HepG2 (cell line): ENCODE results near the gene ASPRV1. TPM values are rescaled to one million over a fixed set of nuclear protein-coding genes. Genes with fewer than 3 reads are reported as not detected.

Experiments
- CHCHD3 ChIP-seq: sonication (generic); formaldehyde crosslinking; IDR thresholded peaks from 2 replicates; pipeline ENCODE4 v1.8.0; 2022; ENCODE audit warnings: mild to moderate bottlenecking, missing genetic modification reagents, moderate library complexity
- DRAP1 ChIP-seq: IDR thresholded peaks from 2 replicates; pipeline ENCODE4 v1.6.1; 2016; ENCODE audit warnings: missing genetic modification reagents, missing compliant biosample characterization
- IRF1 ChIP-seq: sonication (generic); formaldehyde crosslinking; IDR thresholded peaks from 2 replicates; pipeline ENCODE4 v1.4.0; 2020; ENCODE audit warnings: low read depth, mild to moderate bottlenecking, missing genetic modification reagents
- JUNB ChIP-seq: sonication (generic); formaldehyde crosslinking; IDR thresholded peaks from 2 replicates; pipeline ENCODE4 v1.8.0; 2022; ENCODE audit warnings: missing genetic modification reagents, mild to moderate bottlenecking, borderline replicate concordance
- KLF15 ChIP-seq: sonication (generic); formaldehyde crosslinking; IDR thresholded peaks from 2 replicates; pipeline ENCODE4 v1.8.1; 2023; ENCODE audit warnings: borderline replicate concordance, mild to moderate bottlenecking, inconsistent platforms, missing genetic modification reagents, mixed read lengths
- MAX ChIP-seq: IDR thresholded peaks from 2 replicates; pipeline ENCODE4 v1.6.1; 2012; ENCODE audit warnings: inconsistent platforms
- PRDM15 ChIP-seq: sonication (generic); formaldehyde crosslinking; IDR thresholded peaks from 2 replicates; pipeline ENCODE4 v1.4.0; 2020; ENCODE audit warnings: missing genetic modification reagents
- PRMT3 ChIP-seq: sonication (generic); formaldehyde crosslinking; IDR thresholded peaks from 2 replicates; pipeline ENCODE4 v1.8.1; 2022; ENCODE audit warnings: low read depth, mild to moderate bottlenecking, moderate library complexity, missing genetic modification reagents, borderline replicate concordance
- RCOR2 ChIP-seq: IDR thresholded peaks from 2 replicates; pipeline ENCODE4 v1.6.1; 2016; ENCODE audit warnings: missing biosample characterization, missing genetic modification reagents
- UBTF ChIP-seq: sonication (generic); formaldehyde crosslinking; IDR thresholded peaks from 2 replicates; pipeline ENCODE4 v1.4.0; 2020; ENCODE audit warnings: mild to moderate bottlenecking, missing genetic modification reagents
- ZFP36L1 ChIP-seq: sonication (generic); formaldehyde crosslinking; IDR thresholded peaks from 2 replicates; pipeline ENCODE4 v1.8.0; 2022; ENCODE audit warnings: mild to moderate bottlenecking, missing genetic modification reagents, moderate library complexity
- ZNF12 ChIP-seq: sonication (generic); formaldehyde crosslinking; IDR thresholded peaks from 2 replicates; pipeline ENCODE4 v1.5.0; 2020; ENCODE audit warnings: missing genetic modification reagents
- ZNF326 ChIP-seq: sonication (generic); formaldehyde crosslinking; IDR thresholded peaks from 2 replicates; pipeline ENCODE4 v1.4.0; 2020; ENCODE audit warnings: missing genetic modification reagents, borderline replicate concordance
- ZNF430 ChIP-seq: sonication (generic); formaldehyde crosslinking; IDR thresholded peaks from 2 replicates; pipeline ENCODE4 v1.9.0; 2021; ENCODE audit warnings: mild to moderate bottlenecking, missing genetic modification reagents
- ZNF781 ChIP-seq: sonication (generic); formaldehyde crosslinking; IDR thresholded peaks from 2 replicates; pipeline ENCODE4 v1.5.1; 2020; ENCODE audit warnings: borderline replicate concordance, mild to moderate bottlenecking, missing genetic modification reagents; ENCODE audit errors: not compliant biosample characterization
- polyA plus RNA-seq, 8 experiments: library from polyadenylated mRNA; depleted of rRNA in 3 of 8; stranded (reverse) in 7 of 8; unstranded in 1 of 8; fragments of >200 nt; fragmentation: Illumina TruSeq in 4 of 8; extraction: Trizol in 4 of 8; gene quantifications; 2 replicates each; pipeline versions ENCODE4 v1.2.1 to v1.2.3, GENCODE V29; 2011 to 2016; ENCODE audit warnings: low read depth in 4 of 8, missing spikeins in 1 of 8, mixed read lengths in 1 of 8; ENCODE audit not compliant: insufficient read depth in 1 of 8
- total RNA-seq, 5 experiments: library from RNA; depleted of rRNA; stranded (reverse); fragments of >200 nt; fragmentation: Illumina TruSeq; extraction: Trizol; gene quantifications; 2 replicates each; pipeline ENCODE4 v1.2.3, GENCODE V29; 2016; ENCODE audit warnings: low read depth in 1 of 5
- TF ChIP-seq, protein P1 (sequence below): fragments of 450-650 bp; IDR thresholded peaks from 2 replicates; pipeline ENCODE4 v1.6.1; 2016
- TF ChIP-seq, protein P2 (sequence below): sonication (generic); formaldehyde crosslinking; IDR thresholded peaks from 2 replicates; pipeline ENCODE4 v1.8.1; 2023; ENCODE audit warnings: mild to moderate bottlenecking, missing genetic modification reagents

ASPRV1 gene
- total and polyA plus RNA-seq, 2 of the 13 experiments (the other 11 are each of a cell fraction or from before 2014, with no cell fraction given) = 0.40 to 0.48 TPM

DNA sequence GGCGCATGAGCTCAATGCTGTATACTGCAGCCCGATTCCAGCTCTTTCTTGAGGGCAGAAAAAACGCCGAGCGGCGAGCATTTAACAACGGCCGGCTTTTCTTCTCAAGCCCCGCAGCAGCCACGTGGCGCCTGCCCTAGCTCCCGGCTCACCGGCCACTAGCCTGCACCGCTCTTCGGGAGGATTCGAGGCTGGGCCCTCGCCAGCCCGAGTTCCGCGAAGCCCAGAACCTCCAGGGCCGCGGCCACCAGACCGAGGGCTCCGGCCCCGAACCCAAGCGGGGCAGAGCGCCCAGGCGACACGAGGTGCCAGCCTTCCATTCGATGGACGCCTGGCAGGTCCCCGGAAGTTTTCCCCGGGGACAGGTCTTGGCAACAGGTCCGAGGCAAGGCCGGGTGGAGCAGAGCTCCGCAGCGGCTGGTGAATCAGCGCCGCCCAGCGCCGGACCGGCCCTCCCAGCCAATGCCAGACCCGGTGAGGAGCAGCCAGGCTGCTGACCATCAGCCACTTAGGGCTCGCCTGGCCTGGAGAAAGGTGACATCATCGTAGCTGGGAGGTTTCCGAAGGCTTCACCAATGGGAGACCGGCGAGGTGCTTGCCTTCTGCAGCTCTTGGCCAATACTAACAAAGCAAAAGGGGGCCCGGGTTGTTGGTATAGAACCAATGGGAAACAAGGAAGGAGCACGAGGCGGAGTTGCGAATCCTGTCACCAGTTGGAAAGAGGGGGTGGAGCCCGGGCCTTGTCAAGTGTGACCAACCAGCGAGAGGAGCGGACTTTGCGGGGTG is 47.1 kb downstream of the ASPRV1 start (continued):
- TF ChIP-seq CHCHD3 (CRISPR knock-in tag) (peak; percentile 86; the same call in 1 of the 2 replicates), IRF1 (CRISPR knock-in tag) (peak; percentile 80; the same call in 1 of the 2 replicates), ZNF430 (CRISPR knock-in tag) (peak; percentile 84), JUNB (CRISPR knock-in tag) (peak; percentile 70; the same call in 1 of the 2 replicates), DRAP1 (0 out of 2 replicates have a peak, but pooled peaks have one; percentile 16), RCOR2 (CRISPR knock-in tag) (peak; percentile 51; the same call in 1 of the 2 replicates), PRDM15 (no peak; the same call in 1 of the 2 replicates), ZFP36L1 (CRISPR knock-in tag) (peak; percentile 97), ZNF781 (peak; percentile 98), PRMT3 (no peak), MAX (peak; percentile 97), KLF15 (CRISPR knock-in tag) (peak; percentile 66; the same call in 1 of the 2 replicates), ZNF12 (CRISPR knock-in tag) (peak; percentile 82; the same call in 1 of the 2 replicates), UBTF (CRISPR knock-in tag) (peak; percentile 98), ZNF326 (CRISPR knock-in tag) (peak; percentile 45; the same call in 1 of the 2 replicates)
- TF ChIP-seq, protein P1, sequence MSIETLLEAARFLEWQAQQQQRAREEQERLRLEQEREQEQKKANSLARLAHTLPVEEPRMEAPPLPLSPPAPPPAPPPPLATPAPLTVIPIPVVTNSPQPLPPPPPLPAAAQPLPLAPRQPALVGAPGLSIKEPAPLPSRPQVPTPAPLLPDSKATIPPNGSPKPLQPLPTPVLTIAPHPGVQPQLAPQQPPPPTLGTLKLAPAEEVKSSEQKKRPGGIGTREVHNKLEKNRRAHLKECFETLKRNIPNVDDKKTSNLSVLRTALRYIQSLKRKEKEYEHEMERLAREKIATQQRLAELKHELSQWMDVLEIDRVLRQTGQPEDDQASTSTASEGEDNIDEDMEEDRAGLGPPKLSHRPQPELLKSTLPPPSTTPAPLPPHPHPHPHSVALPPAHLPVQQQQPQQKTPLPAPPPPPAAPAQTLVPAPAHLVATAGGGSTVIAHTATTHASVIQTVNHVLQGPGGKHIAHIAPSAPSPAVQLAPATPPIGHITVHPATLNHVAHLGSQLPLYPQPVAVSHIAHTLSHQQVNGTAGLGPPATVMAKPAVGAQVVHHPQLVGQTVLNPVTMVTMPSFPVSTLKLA = peak; percentile 92
- TF ChIP-seq, protein P2, sequence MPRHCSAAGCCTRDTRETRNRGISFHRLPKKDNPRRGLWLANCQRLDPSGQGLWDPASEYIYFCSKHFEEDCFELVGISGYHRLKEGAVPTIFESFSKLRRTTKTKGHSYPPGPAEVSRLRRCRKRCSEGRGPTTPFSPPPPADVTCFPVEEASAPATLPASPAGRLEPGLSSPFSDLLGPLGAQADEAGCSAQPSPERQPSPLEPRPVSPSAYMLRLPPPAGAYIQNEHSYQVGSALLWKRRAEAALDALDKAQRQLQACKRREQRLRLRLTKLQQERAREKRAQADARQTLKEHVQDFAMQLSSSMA (CRISPR knock-in tag) = peak; percentile 72
